Endothelial cell of umbilical vein (primary cell): ENCODE data around the gene DYNC1H1. TPM values are rescaled to one million over a fixed set of nuclear protein-coding genes. Genes with fewer than 3 reads are reported as not detected.

Experiments used
- BruUV-seq: library from RNA; stranded (reverse); fragments of 400-500 nt; replicated peaks from 2 replicates; lab custom pipeline; 2021; lab: Mats Ljungman, UMichigan
- CTCF ChIA-PET: fragments of 300-600, 350-600 bp; sonication (Branson Sonifier 250); formaldehyde crosslinking; loops from one replicate; lab custom pipeline; 2021; ENCODE audit warnings: antibody characterized with exemption, inconsistent platforms; lab: Charles Lee
- POLR2A ChIA-PET: fragments of 300-600, 350-600 bp; sonication (Branson Sonifier 250); formaldehyde crosslinking; loops from one replicate; lab custom pipeline; 2021; ENCODE audit warnings: antibody characterized with exemption, inconsistent platforms; lab: Charles Lee
- DNase-seq: peaks from one replicate; pipeline ENCODE4 v3.0.0-alpha.2; 2011; ENCODE audit warnings: low read depth, low spot score
- FAIRE-seq: peaks from 2 replicates; lab custom pipeline; 2011; peaks lifted over from hg19 to GRCh38; lab: Jason Lieb, UNC
- H2AFZ ChIP-seq: 2 replicates; pipeline ENCODE4 v1.6.0; 2012; ENCODE audit warnings: low read depth, low read length, control low read depth, inconsistent platforms
- H3K27ac ChIP-seq: 2 replicates; pipeline ENCODE4 v1.5.1; 2011; ENCODE audit warnings: low read depth, mild to moderate bottlenecking, control low read depth, low read length, moderate library complexity; ENCODE audit not compliant: insufficient read depth
- H3K27me3 ChIP-seq, 2 experiments: 2 replicates each; pipeline versions ENCODE4 v1.6.0 to v1.6.1; 2011; ENCODE audit warnings: low read length in 2 of 2, mixed read lengths in 1 of 2; ENCODE audit not compliant: control insufficient read depth in 2 of 2, insufficient read depth in 2 of 2
- H3K36me3 ChIP-seq, 2 experiments: 2 replicates in 1 of 2; 3 replicates in 1 of 2; pipeline ENCODE4 v1.5.1; 2011; ENCODE audit warnings: low read length in 2 of 2, mild to moderate bottlenecking in 1 of 2, moderate library complexity in 1 of 2; ENCODE audit not compliant: control insufficient read depth in 2 of 2, insufficient read depth in 2 of 2; ENCODE audit errors: extremely low read depth in 1 of 2
- H3K4me1 ChIP-seq: 3 replicates; pipeline ENCODE4 v1.5.1; 2011; ENCODE audit warnings: mild to moderate bottlenecking, low read length; ENCODE audit not compliant: control insufficient read depth, insufficient read depth; ENCODE audit errors: extremely low read depth
- H3K4me2 ChIP-seq: 2 replicates; pipeline ENCODE4 v1.6.1; 2011; ENCODE audit warnings: low read length, control low read depth, mixed read lengths; ENCODE audit not compliant: insufficient read depth
- H3K4me3 ChIP-seq, 3 experiments: fragments of 200-600 bp in 1 of 3; sonication (generic), shearing (Covaris generic) in 1 of 3; replicated peaks in 1 of 3; 2 replicates each; pipeline ENCODE4 v1.5.1; 2011 to 2016; ENCODE audit warnings: control low read depth in 3 of 3, low read length in 3 of 3, mild to moderate bottlenecking in 2 of 3, inconsistent platforms in 1 of 3, low read depth in 1 of 3, moderate library complexity in 1 of 3; ENCODE audit not compliant: insufficient read depth in 1 of 3
- H3K79me2 ChIP-seq: 2 replicates; pipeline ENCODE4 v1.6.0; 2012; ENCODE audit warnings: low read length, inconsistent platforms; ENCODE audit not compliant: control insufficient read depth, insufficient read depth
- H3K9ac ChIP-seq: replicated peaks from 2 replicates; pipeline ENCODE3; 2011; ENCODE audit warnings: low read length, control low read depth; ENCODE audit not compliant: insufficient read depth; ENCODE audit errors: extremely low read depth
- H3K9me1 ChIP-seq: replicated peaks from 3 replicates; pipeline ENCODE4 v1.6.0; 2011; ENCODE audit warnings: mild to moderate bottlenecking, low read length; ENCODE audit not compliant: control insufficient read depth, insufficient read depth; ENCODE audit errors: extremely low read depth
- H3K9me3 ChIP-seq: replicated peaks from 2 replicates; pipeline ENCODE4 v1.5.1; 2012; ENCODE audit warnings: low read length, inconsistent platforms; ENCODE audit not compliant: control insufficient read depth, insufficient read depth
- H4K20me1 ChIP-seq: replicated peaks from 2 replicates; pipeline ENCODE3; 2011; ENCODE audit warnings: mild to moderate bottlenecking, low read length; ENCODE audit not compliant: control insufficient read depth, insufficient read depth; ENCODE audit errors: extremely low read depth
- EZH2 ChIP-seq: IDR thresholded peaks from 2 replicates; pipeline ENCODE4 v1.6.1; 2012; ENCODE audit warnings: borderline replicate concordance, low read depth, mild to moderate bottlenecking, moderate library complexity, low read length, inconsistent platforms; ENCODE audit not compliant: severe bottlenecking
- FOS ChIP-seq: IDR thresholded peaks from 2 replicates; pipeline ENCODE4 v1.6.1; 2011; ENCODE audit warnings: mild to moderate bottlenecking, low read length, moderate library complexity, borderline replicate concordance; ENCODE audit not compliant: insufficient read depth
- GATA2 ChIP-seq: IDR thresholded peaks from 2 replicates; pipeline ENCODE4 v1.7.0; 2011; ENCODE audit warnings: low read depth, mild to moderate bottlenecking, moderate library complexity, mixed read lengths, low read length; ENCODE audit not compliant: insufficient read length, insufficient read depth
- JUN ChIP-seq: IDR thresholded peaks from 2 replicates; pipeline ENCODE4 v1.6.1; 2011; ENCODE audit warnings: borderline replicate concordance, low read depth; ENCODE audit not compliant: insufficient read length, insufficient read depth
- MYC ChIP-seq: IDR thresholded peaks from one replicate; pipeline ENCODE4 v1.6.1; 2011; ENCODE audit warnings: mild to moderate bottlenecking, low read depth, low read length
- POLR2A ChIP-seq: IDR thresholded peaks from 2 replicates; pipeline ENCODE4 v1.6.1; 2012; ENCODE audit warnings: low read depth, mild to moderate bottlenecking, control low read depth, low read length
- POLR2AphosphoS5 ChIP-seq: IDR thresholded peaks from 2 replicates; pipeline ENCODE4 v1.6.1; 2012; ENCODE audit warnings: low read depth, mild to moderate bottlenecking, control low read depth, low read length, moderate library complexity; ENCODE audit not compliant: insufficient read depth
- dilution Hi-C: fragments of 300-500 bp; cut with MboI; formaldehyde crosslinking; loops from one replicate; pipeline ENCODE4 v1.15.0; 2019; ENCODE audit warnings: low sequenced_read_pairs; ENCODE audit not compliant: extremely low pct_ligation_motif_present
- intact Hi-C: fragments of 100-400 bp; cut with micrococcal nuclease; formaldehyde crosslinking; loops from one replicate; pipeline ENCODE4 v1.10.0; 2022
- polyA plus RNA-seq, 4 experiments: library from polyadenylated mRNA; depleted of rRNA in 3 of 4; stranded (reverse) in 3 of 4; unstranded in 1 of 4; fragments of >200 nt; gene quantifications; 2 replicates each; pipeline versions ENCODE4 v1.2.1 to v1.2.3, GENCODE V29; 2011 to 2012; ENCODE audit warnings: missing spikeins in 1 of 4
- total RNA-seq: library from RNA; stranded (reverse); gene quantifications from 2 replicates; pipeline ENCODE4 v1.2.3, GENCODE V29; 2021
- TF ChIP-seq, protein P1 (sequence below): IDR thresholded peaks from 2 replicates; pipeline ENCODE4 v1.6.1; 2011; ENCODE audit not compliant: insufficient read depth, insufficient read length
- TF ChIP-seq, protein P2 (sequence below), 2 donors: IDR thresholded peaks; 1 replicate in 1 of 2; 2 replicates in 1 of 2; pipeline ENCODE4 v1.5.1; 2011; ENCODE audit warnings: low read length in 2 of 2, mild to moderate bottlenecking in 2 of 2, moderate library complexity in 2 of 2, control low read depth in 1 of 2, inconsistent platforms in 1 of 2, low read depth in 1 of 2; ENCODE audit not compliant: insufficient read depth in 1 of 2; ENCODE audit errors: extremely low read depth in 1 of 2

The DYNC1H1 gene
- total and polyA plus RNA-seq, 2 donors (not counting 3 experiments of a cell fraction or from before 2014, with no cell fraction given) = 254 to 648 TPM

DNA sequence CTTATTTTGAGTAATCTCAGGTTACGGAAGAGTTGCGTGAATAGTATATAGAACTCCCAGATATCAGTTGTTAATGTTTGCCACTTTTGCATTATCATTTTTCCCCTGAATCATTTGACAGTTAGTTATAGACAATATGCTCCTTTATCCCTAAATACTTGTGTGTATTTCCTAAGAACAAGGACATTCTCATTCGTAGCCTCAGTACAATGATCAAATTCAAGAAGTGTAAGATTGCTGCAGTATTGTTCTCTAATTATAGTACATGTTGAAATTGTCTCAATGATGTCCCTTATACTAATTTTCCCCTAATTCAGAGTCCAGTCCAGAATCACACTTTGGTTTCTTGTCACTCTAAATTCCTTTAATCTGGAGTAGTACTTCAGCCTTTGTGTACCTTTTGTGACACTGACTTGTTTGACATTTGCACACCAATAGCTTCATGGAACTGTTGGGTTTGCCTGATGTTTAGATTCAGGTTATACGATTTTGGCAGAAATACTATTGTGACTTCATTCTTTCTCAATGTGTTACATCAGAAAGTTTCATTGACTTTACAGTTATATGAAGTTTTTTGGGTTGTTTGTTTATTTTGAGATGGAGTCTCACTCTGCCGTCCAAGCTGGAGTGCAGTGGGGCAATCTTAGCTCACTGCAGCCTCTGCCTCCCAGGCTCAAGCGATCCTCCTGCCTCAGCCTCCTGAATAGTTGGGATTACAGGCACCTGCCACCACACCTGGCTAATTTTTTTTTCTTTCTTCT lies 13.1 kb downstream of the DYNC1H1 start:
- CTCF ChIA-PET = interaction anchor here (1.4 to 2.2 kb wide), 3 partner anchors 12 to 270 kb away, joined by 3 to 6 read pairs (median 4); no protein-coding TSS in a partner anchor
- H3K4me1 ChIP-seq = peaks cover 21% of the 10 kb centered on the region
- DNase-seq = no peak

More for the DNA sequence above, 13.1 kb downstream of the DYNC1H1 start:
- peaks cover 7 to 27% of the 10 kb centered on the region in 2 experiments for H3K36me3 ChIP-seq
- H3K4me2 ChIP-seq = no peak overlapping the region
- H3K9ac ChIP-seq = no peak overlapping the region
- H2AFZ ChIP-seq = no peak overlapping the region
- no peaks in the 10 kb centered on the region for H4K20me1 ChIP-seq
- no peak for TF ChIP-seq GATA2
- TF ChIP-seq, protein P1, sequence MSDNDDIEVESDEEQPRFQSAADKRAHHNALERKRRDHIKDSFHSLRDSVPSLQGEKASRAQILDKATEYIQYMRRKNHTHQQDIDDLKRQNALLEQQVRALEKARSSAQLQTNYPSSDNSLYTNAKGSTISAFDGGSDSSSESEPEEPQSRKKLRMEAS = no peak
- no peak for TF ChIP-seq POLR2AphosphoS5
- no peak for TF ChIP-seq FOS
- TF ChIP-seq EZH2 = no peak
- no peak for TF ChIP-seq MYC
- no peak for TF ChIP-seq JUN
- TF ChIP-seq, protein P2, sequence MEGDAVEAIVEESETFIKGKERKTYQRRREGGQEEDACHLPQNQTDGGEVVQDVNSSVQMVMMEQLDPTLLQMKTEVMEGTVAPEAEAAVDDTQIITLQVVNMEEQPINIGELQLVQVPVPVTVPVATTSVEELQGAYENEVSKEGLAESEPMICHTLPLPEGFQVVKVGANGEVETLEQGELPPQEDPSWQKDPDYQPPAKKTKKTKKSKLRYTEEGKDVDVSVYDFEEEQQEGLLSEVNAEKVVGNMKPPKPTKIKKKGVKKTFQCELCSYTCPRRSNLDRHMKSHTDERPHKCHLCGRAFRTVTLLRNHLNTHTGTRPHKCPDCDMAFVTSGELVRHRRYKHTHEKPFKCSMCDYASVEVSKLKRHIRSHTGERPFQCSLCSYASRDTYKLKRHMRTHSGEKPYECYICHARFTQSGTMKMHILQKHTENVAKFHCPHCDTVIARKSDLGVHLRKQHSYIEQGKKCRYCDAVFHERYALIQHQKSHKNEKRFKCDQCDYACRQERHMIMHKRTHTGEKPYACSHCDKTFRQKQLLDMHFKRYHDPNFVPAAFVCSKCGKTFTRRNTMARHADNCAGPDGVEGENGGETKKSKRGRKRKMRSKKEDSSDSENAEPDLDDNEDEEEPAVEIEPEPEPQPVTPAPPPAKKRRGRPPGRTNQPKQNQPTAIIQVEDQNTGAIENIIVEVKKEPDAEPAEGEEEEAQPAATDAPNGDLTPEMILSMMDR (IDR thresholded peaks at IDR 0.05; ENCODE audit: extremely low read depth in 1 of 2, insufficient read depth in 1 of 2, low read depth in 1 of 2, low read length in 2 of 2) = no peak
- no peak for TF ChIP-seq POLR2A
- H3K79me2 ChIP-seq = peaks cover 52% of the 10 kb centered on the region
- POLR2A ChIA-PET = no interaction called here
- no peak overlapping the region for H3K4me3 ChIP-seq
- intact Hi-C loops = no loop called here
- no peaks in the 10 kb centered on the region for H3K9me3 ChIP-seq
- no peaks in the 10 kb centered on the region for H3K27me3 ChIP-seq
- no peak for FAIRE-seq
- dilution Hi-C loops = no loop called here
- no peaks in the 10 kb centered on the region for H3K9me1 ChIP-seq
- no TSS peak for BruUV-seq
- H3K27ac ChIP-seq = no peak overlapping the region
